GM03348 (cell line): ENCODE measurements around the gene HIVEP3.

ENCODE experiments used
- DNase-seq: peaks from one replicate; pipeline ENCODE4 v3.0.0; 2012; ENCODE audit warnings: low spot score

HIVEP3 gene

GRCh38 chr1:41892301-41892781 lies 26.4 kb downstream of the HIVEP3 start:
- no peak for DNase-seq

DNA sequence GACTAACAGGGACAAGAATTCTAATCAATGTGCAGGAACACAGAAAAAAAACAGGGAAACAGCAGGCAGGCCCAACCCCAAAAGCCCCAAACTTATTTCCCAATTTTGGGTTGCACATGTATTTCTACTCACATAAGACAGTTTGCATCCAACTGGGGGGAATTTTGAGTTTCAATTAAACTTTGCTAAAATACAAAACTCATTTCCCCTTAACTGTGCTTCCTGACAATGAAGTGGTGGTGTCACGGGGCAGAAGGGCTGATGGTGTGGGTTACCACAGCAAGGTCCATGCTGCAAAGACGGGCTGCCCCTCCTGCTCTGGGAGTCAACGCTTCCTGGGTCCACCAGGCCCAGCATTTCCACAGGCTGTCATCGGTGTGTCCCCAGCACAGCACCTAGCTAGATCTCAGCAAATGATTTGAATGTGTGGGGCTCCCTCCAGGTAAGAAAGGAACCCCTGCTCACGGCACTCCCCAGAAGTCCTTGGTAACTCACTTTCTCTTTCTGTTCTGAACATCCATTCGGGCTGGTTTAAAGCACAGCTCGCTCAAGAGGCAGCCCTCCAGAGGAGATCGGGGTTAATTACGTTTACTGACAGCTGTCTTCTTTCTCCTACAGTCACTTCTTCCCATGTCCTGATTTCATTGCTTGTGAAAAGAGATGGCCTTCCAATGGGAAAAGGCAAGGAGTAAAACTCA lies 27.4 kb downstream of the HIVEP3 start:
- DNase-seq, result peak; percentile 55

DNA sequence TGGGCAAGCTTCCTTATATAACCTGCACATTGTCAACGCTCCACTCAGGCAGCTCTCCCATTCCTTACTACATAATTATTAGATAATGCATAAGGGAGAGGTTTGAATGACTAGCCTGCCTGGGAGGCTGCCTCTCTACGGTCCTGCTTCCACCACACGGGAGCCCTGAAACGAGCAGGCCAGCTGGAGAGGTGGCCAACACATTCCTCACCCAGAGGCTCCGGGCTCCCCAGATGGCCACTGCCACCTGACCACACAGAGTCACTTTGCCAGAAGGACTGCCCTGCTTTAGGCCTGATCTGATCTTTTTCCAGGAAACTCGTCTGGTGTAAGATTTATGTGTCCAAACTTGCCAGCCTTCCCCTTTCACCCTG lies 27.9 kb downstream of the HIVEP3 start:
- DNase-seq, result peak; percentile 59

GRCh38 chr1:41889506-41890414 lies 29.0 kb downstream of the HIVEP3 start:
- no peak for DNase-seq

DNA sequence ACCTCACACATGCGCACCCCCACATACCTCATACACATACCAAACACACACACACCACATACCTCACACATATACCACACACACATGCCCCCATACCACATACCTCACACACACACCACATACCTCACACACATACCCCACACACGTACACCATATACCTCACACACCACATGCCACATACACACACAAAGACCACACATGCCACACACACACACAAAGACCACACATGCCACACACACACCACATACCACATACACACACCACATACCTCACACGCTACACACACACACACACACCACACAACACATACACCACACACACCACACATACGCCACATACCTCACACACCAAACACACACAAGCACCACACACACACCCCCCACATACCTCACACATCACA lies 30.0 kb downstream of the HIVEP3 start:
- DNase-seq, result no peak

DNA sequence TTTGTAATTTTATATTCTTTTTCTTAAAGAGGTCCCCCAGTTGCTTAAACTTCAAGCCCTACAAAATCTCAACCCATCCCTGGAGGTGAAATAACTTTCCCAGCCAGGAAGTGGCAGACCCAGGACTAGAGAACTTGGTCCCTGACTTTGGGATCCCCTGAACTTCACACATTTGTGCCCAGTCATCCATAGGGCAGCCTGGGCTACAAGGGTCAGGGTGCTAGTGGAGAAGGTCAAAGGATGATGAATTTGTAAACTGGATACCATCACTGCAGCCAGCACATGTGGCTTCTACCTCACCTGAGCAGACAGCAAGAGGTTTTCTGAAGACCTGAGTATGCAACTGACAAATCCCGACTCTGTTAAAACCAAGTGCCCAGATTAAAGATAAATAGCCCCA lies 31.4 kb downstream of the HIVEP3 start:
- no peak for DNase-seq

- no peak for DNase-seq
Observed at GRCh38 chr1:41884256-41885230, 34.2 kb downstream of the HIVEP3 start.

DNA sequence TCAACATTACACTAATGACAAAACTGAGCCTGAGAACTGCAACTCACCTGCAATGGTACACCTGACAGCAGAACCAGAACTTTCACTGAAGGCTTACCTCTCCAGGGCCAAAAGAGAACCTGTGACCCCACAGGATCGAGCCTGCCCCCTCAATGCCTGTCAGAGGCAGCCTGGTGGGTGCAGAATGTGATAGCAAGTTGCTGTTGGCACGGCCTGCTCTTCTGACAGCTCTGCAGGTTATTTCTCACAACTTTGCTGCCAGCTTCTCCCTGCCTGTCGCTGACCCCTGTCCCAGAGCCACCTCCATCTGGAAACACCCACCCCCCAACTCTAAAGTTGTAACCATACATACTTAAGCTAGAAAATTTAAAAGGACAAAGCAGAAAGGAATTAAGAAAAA lies 35.2 kb downstream of the HIVEP3 start:
- DNase-seq, result no peak

DNA sequence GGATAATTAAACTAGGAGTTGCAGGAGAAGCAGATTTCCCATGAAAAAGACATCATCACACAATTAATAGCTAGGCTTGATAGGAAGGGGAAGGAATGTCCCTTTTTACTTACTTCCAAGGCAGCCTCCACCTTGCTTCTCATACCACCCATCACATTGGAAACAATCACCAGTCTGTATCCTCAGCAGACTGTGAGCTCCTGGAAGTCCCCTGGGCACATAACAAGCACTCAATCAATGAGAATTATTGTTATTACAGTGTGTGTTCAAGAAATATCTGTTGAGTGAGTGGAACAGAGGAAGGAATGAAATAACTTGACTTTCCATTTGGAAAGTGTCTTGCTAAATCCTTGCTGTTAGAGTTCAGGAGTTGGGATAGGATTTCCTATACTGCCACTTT lies 36.2 kb downstream of the HIVEP3 start:
- DNase-seq, result no peak

DNA sequence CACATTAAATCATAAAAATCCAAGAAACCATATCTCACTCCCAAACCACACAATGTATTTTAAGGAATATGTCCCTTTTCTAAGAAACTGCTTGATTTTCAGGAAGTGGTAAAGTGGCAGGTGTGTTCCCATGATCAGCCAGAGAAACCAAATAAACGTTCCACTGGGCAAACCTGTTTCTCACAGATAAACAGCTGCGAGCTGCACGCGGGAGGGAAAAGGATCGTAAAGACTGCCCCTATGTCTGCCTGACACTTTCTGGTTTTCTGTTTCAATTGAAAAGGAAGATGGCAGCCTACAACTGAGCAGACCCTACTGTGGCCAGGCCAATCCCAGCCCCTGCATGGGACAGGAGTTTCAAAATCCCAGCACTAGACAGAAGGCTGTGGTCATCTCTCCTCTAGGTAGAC lies 36.6 kb downstream of the HIVEP3 start:
- no peak for DNase-seq

DNA sequence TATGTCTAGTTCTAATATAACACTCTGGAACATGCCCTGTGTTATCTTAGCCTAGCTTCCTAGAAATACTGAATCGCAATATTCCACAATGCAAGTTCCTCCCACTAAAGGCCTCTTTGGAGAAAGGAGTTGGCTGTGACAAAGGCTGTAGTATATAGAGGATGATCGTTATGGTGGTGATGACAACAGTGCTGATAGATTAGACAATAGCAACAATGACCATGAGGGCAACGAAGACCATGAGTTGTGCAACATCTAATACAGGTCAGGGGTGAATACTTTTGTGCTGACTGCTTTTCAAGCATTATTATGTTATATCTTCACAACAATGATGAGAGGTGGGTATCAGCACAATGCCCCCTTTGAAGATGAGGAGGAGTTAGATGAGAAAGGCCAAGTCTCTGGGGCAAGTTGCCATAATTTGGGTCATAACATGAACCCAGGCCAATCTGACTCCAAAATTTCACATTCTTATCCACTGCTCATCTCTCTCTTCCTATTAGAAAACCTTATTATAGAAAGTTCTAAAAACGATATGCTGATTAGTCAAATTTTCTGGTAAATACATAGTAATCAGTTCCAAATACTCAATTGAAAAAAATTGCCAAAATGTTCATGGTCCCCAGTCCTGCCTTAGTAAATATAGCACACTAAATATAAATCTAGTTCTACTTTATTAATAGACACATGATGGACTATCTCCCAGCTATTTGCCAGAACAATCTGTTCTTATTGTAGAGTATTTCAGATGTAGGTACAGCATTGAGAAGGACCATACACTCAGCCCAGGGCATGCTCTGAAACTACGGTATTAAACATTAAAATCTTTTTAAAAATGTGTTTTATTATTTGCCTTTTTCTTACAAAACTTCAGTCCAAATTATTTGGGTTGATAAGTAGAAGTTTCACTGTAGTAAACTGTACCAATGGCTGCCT lies 37.5 kb downstream of the HIVEP3 start:
- no peak for DNase-seq

DNA sequence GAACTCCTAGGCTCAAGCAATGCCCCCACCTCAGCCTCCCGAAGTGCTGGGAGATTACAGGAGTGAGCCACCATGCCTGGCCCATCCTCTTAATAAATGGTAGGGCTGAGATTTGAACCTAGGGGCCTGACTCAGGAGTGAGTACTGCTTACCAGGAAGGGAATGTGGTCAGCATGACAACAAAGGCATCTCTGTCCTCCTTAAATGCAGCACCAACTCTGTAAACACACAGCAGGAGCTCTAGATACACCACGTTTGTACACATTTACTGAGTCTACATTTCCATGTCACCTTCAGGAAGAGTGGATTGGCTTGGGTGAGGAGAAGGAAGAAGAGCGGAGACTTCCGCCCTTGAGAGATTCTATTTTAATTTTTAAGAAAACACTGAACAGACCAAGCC lies 38.5 kb downstream of the HIVEP3 start:
- no peak for DNase-seq

GRCh38 chr1:41879617-41880016 lies 39.1 kb downstream of the HIVEP3 start:
- DNase-seq, result no peak

DNA sequence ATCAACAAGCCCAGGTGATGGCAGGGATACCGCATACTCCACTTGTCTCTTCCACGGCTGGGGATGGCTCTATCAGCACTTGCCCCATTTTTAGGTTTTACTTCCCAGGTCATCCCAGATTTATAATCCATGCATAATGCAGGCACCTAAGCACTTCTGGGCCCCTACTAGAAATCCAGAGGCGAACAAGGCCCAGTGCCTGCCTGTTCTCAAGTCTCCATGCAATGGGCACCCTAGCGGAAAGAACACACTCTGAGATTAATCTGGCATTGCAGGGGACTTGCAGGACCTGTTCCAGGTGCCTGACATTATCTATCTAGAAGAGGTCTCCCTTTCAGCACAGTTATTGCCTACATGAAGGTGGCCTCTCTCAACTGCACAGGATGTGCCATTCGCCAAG lies 39.8 kb downstream of the HIVEP3 start:
- no peak for DNase-seq

DNA sequence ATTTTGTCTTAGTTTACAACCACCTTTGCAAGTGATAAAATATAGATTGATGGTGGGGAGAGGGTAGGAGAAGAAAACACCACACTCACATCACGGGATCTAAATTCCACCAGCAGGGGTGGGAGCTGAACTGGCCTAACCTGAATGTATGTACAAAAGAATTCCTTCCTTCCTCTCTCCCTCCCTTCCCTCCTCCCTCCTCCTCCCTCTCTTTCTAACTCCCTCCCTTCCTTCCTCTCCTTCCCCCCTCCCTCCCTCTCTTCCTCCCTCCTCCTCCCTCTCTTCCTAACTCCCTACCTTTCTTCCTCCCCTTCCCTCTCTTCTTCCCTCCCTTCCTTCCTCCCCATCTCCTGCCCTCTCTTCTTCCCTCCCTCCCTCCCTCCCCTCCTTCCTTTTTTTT lies 40.2 kb downstream of the HIVEP3 start:
- DNase-seq, result no peak

DNA sequence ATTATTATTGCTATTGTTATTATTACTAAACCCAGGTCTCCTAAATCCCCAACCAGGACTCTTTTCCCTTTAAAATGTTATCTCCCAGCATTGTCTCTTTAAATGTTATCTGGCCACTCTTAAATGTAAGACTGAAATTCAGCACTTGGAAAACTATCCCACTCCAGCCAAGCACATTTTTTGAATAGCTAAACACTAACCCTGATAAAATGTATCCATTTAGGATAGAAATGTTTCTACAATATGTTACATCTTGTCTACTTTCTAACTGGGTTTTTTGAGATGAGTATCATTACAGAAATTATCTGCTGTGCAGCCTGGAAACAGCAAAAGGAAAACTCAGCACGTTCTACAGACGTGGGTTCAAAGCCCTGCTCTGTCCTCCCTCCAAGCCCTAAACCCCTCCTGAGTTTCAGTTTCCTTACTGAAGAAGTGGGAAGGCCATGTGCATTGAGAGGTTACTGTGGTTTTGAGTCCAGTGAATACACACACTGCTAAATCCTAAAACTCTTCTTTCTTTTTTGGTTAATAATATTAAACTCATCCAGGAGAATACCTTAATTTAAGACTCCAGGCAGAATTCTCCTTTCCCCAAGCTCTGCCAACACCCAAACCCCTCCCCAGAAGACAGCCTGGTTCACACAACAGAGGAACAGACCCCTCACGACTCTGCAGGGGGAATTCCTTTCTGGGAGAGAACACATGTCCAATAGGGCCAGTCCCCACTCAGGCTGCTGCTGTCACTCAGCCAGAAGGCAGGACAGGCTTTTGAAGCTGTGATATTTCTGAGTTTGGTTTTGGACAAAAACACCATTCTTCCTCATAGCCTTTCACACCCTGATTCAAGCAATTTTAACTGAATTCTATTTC lies 41.9 kb downstream of the HIVEP3 start:
- peak; percentile 48 for DNase-seq

DNA sequence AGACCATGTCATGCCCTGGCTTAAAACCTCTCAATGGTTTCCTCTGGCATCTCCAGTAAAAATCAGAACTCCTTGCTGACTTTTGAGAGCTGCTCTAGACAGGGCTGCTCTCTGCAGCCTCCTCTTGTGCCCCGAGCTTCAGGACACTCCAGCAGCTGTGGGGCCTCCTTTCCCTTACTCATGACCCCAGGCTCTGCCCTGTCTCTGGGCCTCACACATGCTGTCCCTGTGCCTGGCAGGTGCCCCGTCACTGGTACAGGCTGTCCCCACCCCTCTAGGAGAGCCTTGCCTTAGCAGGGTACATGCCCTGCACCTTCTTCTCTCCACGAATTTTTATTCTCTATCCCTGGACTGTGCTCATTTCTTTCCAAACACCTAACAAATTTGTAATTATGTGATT lies 43.2 kb downstream of the HIVEP3 start:
- no peak for DNase-seq

DNA sequence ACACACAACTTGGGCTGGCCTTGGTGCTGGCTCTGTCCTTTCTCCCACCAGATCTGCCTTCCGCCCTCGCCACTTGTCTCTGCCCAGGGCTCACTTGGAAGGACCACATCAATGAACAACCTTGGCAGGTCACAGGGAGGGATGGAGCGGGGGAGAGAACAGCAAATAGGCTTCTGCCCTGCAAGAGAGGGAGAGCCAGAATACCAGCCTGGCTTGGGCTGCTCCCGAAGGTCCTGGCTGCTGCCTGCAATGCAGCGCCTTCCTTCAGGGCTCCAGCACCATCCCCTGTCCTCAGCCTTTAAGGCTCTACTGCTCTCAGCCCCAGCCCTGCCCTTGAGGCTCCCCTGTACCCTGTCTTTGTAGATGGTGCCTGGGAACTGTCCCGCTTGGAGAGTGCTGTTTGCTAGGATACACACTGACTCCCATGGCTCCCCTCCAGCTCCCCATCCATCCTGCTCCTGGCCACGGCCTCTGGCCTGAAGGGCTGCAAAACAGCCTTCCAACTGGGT lies 43.8 kb downstream of the HIVEP3 start:
- DNase-seq, result no peak

DNA sequence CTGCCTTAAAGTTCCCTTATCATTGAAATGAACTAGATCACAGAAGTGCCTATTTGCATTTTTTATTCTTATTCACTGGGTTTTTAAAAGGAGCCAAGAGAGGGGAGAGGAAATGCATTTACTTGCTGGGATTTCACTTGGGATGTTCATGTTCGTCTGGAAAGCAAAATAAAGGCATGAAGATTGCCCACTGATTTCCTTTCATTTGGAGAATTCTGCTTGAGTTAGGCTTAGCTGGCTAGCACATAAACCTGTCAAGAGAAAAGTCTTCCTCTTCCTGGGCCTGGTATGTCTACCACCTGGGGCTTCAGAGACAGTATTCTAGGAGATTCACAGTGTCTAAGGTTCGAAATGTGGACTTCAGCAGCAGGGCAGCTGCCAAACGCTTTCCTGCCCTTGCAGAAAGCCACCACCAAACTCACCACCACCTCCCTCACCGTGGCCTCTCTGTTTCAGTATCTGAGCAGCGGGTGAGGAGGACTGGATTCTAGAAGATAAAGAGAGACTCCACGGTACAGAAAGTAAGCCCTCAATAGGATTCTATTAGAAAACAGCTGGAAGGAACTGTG lies 44.5 kb downstream of the HIVEP3 start:
- DNase-seq, result no peak

GRCh38 chr1:41872074-41872473 lies 46.6 kb downstream of the HIVEP3 start:
- no peak for DNase-seq
